HG03175 (cell line): ENCODE measurements around the gene CABP4.

Experiments used
- ATAC-seq: cut with Tn5 transposase; IDR thresholded peaks from one replicate; pipeline ENCODE4 v1.9.1; 2021; ENCODE audit warnings: mild to moderate bottlenecking, moderate library complexity; ENCODE audit not compliant: unreplicated experiment

CABP4 gene

DNA sequence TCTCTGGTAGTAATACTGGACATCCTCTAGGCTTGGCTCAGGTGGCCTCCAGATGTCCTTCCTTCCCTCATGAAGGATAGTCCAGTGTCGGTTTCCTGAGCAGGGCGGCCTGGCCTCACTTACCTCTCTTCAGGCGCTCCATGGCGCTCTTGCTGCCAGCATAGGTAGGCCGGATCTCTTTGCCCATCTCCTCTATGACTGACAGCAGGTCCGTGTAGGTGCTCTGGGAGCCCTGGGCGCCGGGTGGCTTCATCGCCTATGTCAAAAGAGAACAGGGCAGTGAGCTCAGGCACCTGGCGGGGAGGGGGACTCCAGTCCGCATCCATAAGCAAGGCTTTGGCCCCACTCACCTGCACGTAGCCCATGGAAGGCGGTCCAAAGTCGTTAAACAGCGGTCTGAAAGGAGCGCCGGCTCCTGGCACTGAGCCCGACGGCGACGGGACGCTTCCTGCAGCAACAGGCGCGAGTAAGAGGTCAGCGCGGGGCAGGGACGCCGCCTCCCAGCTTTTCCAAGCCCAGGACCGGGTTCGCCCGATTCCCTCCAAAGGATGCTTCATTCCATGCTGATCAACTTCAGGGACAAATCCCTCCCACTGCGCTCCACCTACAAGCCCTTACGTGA lies 52.2 kb downstream of the CABP4 start:
- no peak for ATAC-seq

DNA sequence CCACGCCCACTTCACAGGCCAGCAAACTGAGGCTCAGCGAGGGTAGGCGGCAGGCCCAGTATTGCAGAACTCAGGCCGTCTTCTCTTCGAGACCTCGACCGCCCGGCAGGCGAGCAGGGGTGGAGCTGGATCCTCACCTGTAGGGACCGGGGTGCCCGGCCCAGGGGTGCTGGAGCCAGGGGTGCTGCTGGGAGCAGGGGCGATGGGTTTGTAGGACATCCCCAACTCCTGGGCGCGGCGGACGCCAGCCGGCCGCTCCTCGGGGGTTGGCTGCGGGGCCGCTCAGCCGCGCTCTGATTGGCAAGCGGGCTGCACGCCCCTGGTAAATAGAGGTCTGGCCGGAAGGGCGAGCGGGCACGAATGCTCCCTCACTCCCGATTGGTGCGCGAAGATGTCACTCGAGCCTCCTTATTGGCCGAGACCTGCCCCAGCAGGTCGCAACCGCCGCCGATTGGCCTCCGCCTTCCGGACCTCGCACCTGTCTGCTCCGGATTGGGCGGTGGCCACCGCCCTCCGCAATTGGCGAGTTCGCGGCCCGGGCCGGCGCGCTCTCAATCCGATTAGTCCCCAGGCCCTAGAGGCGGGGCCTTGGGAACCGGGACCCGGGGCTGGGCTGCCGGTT lies 52.8 kb downstream of the CABP4 start, which contains the start of gene CDK2AP2:
CDK2AP2 (minus strand) TSS at position 299 of the 622 bp plus-strand sequence; CDS start at position 219, 80 bp downstream.
- ATAC-seq: peak; percentile 72

DNA sequence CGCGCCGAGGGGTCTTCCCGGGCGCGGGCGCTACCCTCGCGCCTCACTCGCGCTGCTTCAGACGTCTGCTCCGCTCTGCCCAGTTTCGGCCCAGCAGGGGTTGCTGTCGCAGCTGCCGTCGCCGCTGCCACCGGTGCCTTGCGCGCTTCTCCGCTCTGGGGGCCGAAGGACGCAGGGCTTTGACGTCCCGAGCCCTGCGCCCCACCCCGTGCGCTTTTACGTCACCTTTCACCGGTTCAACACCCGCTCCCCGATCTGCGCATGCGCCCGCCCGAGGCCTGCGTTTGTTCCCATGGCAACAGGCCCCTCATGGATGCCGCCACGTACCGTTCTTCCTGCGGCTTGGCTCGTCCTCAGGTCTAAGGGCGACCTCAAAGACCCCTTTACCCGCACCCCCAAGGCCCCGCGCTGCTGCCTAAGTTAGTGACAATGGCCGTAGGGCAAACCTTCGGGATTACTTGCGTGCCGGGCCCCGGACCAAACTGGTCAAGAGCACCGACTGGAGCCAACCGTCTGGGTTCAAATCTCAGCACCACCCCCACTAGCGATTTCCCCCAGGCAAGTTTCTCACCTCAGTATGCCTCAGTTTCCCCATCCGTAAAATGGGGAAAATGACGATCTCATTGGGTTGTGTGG lies 53.5 kb downstream of the CABP4 start:
- peak; percentile 49 for ATAC-seq

DNA sequence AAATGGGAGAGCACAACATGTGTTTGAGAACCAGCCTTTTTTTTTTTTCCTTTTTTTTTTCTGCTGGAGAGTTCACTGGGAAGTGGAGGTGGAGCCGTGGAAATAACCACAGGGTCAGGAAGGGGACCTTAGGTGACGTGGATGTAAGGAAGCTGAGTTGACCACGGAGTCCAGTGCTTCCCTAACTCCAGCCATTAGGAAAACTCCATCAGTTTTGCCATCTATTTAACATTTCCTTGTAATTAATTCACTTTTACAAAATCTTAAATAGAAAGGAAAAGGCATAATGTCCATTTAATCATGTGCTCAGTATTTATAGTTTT lies 54.8 kb downstream of the CABP4 start:
- no peak for ATAC-seq
